Liver (tissue), 9 donors: ENCODE data around the gene DAPK3. TPM values are rescaled to one million over a fixed set of nuclear protein-coding genes. Genes with fewer than 3 reads are reported as not detected.
A peak's percentile ranks its signal among the peaks of the same experiment; 100 is the strongest.

Experiments used
- DNase-seq: peaks from one replicate; pipeline ENCODE4 v3.0.0-alpha.2; 2017; ENCODE audit warnings: low spot score
- H3K27ac ChIP-seq, 2 donors: one replicate each; pipeline ENCODE4 v1.7.0; 2013; ENCODE audit warnings: inconsistent platforms in 2 of 2, low read length in 2 of 2, control low read depth in 1 of 2, low read depth in 1 of 2, mild to moderate bottlenecking in 1 of 2
- H3K27me3 ChIP-seq, 4 donors: one replicate each; pipeline versions ENCODE4 v1.6.1 to v1.7.0; 2013; ENCODE audit warnings: low read length in 3 of 4, inconsistent platforms in 1 of 4, mild to moderate bottlenecking in 1 of 4, moderate library complexity in 1 of 4; ENCODE audit not compliant: control insufficient read depth in 4 of 4, insufficient read depth in 4 of 4
- H3K36me3 ChIP-seq, 4 donors: one replicate each; pipeline versions ENCODE4 v1.6.1 to v1.7.0; 2013; ENCODE audit warnings: low read length in 3 of 4, mild to moderate bottlenecking in 3 of 4, low read depth in 1 of 4, moderate library complexity in 1 of 4; ENCODE audit not compliant: control insufficient read depth in 4 of 4, insufficient read depth in 3 of 4
- H3K4me1 ChIP-seq, 4 donors: one replicate each; pipeline versions ENCODE4 v1.6.1 to v1.7.0; 2013; ENCODE audit warnings: low read length in 3 of 4, mild to moderate bottlenecking in 3 of 4, moderate library complexity in 1 of 4; ENCODE audit not compliant: control insufficient read depth in 4 of 4, insufficient read depth in 4 of 4
- H3K4me3 ChIP-seq, 3 donors: one replicate each; pipeline versions ENCODE4 v1.6.1 to v1.7.0; 2013; ENCODE audit warnings: low read length in 3 of 3, control low read depth in 1 of 3, low read depth in 1 of 3, mild to moderate bottlenecking in 1 of 3
- H3K9ac ChIP-seq, 2 donors: one replicate each; pipeline ENCODE4 v1.7.0; 2013; ENCODE audit warnings: low read length in 2 of 2, mild to moderate bottlenecking in 2 of 2, moderate library complexity in 2 of 2, control low read depth in 1 of 2, low read depth in 1 of 2
- H3K9me3 ChIP-seq, 4 donors: one replicate each; pipeline versions ENCODE4 v1.6.1 to v1.7.0; 2013; ENCODE audit warnings: low read length in 3 of 4; ENCODE audit not compliant: control insufficient read depth in 4 of 4
- ATF3 ChIP-seq: IDR thresholded peaks from 2 replicates; pipeline ENCODE4 v1.6.1; 2016; ENCODE audit warnings: antibody characterized with exemption
- EGR1 ChIP-seq, 2 donors: IDR thresholded peaks; 2 replicates each; pipeline ENCODE4 v1.6.1; 2016 to 2018; ENCODE audit warnings: antibody characterized with exemption in 2 of 2, low read depth in 2 of 2
- GABPA ChIP-seq, 2 donors: IDR thresholded peaks in 1 of 2; conservative IDR thresholded peaks in 1 of 2; 2 replicates each; pipeline ENCODE4 v1.6.1; 2016; ENCODE audit warnings: antibody characterized with exemption in 2 of 2, mild to moderate bottlenecking in 1 of 2, moderate library complexity in 1 of 2
- HNF4A ChIP-seq, 2 donors: conservative IDR thresholded peaks; 2 replicates each; pipeline ENCODE4 v1.6.1; 2016; ENCODE audit warnings: antibody characterized with exemption in 2 of 2, mild to moderate bottlenecking in 2 of 2
- HNF4G ChIP-seq: IDR thresholded peaks from 2 replicates; pipeline ENCODE4 v1.6.1; 2016; ENCODE audit warnings: antibody characterized with exemption
- JUND ChIP-seq, 2 donors: IDR thresholded peaks; 2 replicates each; pipeline ENCODE4 v1.6.1; 2016; ENCODE audit warnings: antibody characterized with exemption in 2 of 2
- MAX ChIP-seq: IDR thresholded peaks from 2 replicates; pipeline ENCODE4 v1.6.1; 2016; ENCODE audit warnings: antibody characterized with exemption
- RXRA ChIP-seq, 2 donors: IDR thresholded peaks; 2 replicates each; pipeline ENCODE4 v1.6.1; 2017 to 2018; ENCODE audit warnings: antibody characterized with exemption in 2 of 2, mild to moderate bottlenecking in 1 of 2
- SP1 ChIP-seq: IDR thresholded peaks from 2 replicates; pipeline ENCODE4 v1.6.1; 2018; ENCODE audit warnings: antibody characterized with exemption, mild to moderate bottlenecking
- TAF1 ChIP-seq: conservative IDR thresholded peaks from 2 replicates; pipeline ENCODE4 v1.6.1; 2016; ENCODE audit warnings: antibody characterized with exemption, mild to moderate bottlenecking
- ZBTB33 ChIP-seq: IDR thresholded peaks from 2 replicates; pipeline ENCODE4 v1.6.1; 2016; ENCODE audit warnings: antibody characterized with exemption
- WGBS: extraction: QIAGEN DNeasy Blood & Tissue Kit; methylation state at CpG from one replicate; pipeline ENCODE4 v1.1.7; 2013; 5-methylcytosine and 5-hydroxymethylcytosine counted together
- polyA plus RNA-seq, 2 donors: library from polyadenylated mRNA; stranded (reverse) in 1 of 2; unstranded in 1 of 2; fragments of 200-250 nt in 1 of 2; fragments of >200 nt in 1 of 2; fragmentation: Nextera tagmentation in 1 of 2; extraction: Ambion mirVana in 1 of 2; gene quantifications; one replicate each; pipeline versions ENCODE4 v1.2.1 to v1.2.3, GENCODE V29; 2013 to 2015
- total RNA-seq, 2 donors: library from RNA; depleted of rRNA; stranded (reverse); fragments of >200 nt; gene quantifications; one replicate each; pipeline ENCODE4 v1.2.3, GENCODE V29; 2014
- donor health status: healthy.
- donor health status: healthy.
- donor health status: healthy.
- donor health status: healthy.
- donor health status: healthy.

DAPK3 gene
- total and polyA plus RNA-seq, 4 donors, result 3.0 to 29.5 (median 23.8) TPM

- Histone ChIP-seq H3K27ac (no peak overlapping the region), H3K27me3 (no peaks in the 10 kb centered on the region)
- no peak for DNase-seq
These were observed 39.9 kb downstream of the DAPK3 start for GRCh38 chr19:3931041-3931440.

GRCh38 chr19:3923912-3924311 lies 47.0 kb downstream of the DAPK3 start:
- peaks cover 0 to 3% (median 0%) of the 10 kb centered on the region in 4 donors for H3K27me3 ChIP-seq
- TF ChIP-seq RXRA (IDR thresholded peaks at IDR 0.05) (no peak), GABPA (IDR thresholded peaks at IDR 0.05 in 1 of 2, conservative IDR thresholded peaks at IDR 0.05 in 1 of 2) (no peak), JUND (IDR thresholded peaks at IDR 0.05) (no peak), TAF1 (no peak), ATF3 (no peak), HNF4A (conservative IDR thresholded peaks at IDR 0.05) (no peak), HNF4G (no peak), EGR1 (IDR thresholded peaks at IDR 0.05; ENCODE audit: low read depth in 2 of 2) (no peak), ZBTB33 (no peak)
- H3K27ac ChIP-seq, result no peak overlapping the region
- WGBS, result 88% methylated on average over 1 of the region's 1 CpG
- peaks cover 6 to 15% (median 11%) of the 10 kb centered on the region in 4 donors for H3K9me3 ChIP-seq
- no peaks in the 10 kb centered on the region for H3K36me3 ChIP-seq
- no peak overlapping the region for H3K9ac ChIP-seq
- no peaks in the 10 kb centered on the region for H3K4me1 ChIP-seq
- H3K4me3 ChIP-seq, result no peak overlapping the region
- DNase-seq, result no peak

More at GRCh38 chr19:3931041-3931440, 39.9 kb downstream of the DAPK3 start:
- Histone ChIP-seq H3K4me3 (no peak overlapping the region), H3K9me3 (no peaks in the 10 kb centered on the region), H3K36me3 (no peaks in the 10 kb centered on the region), H3K4me1 (peaks cover 0 to 3% (median 0%) of the 10 kb centered on the region in 4 donors), H3K9ac (no peak overlapping the region)
- peak in 1 of 2 donors; percentile 35 for TF ChIP-seq RXRA (IDR thresholded peaks at IDR 0.05)
- no peak for TF ChIP-seq SP1
- no peak for TF ChIP-seq TAF1
- no peak for TF ChIP-seq HNF4A (conservative IDR thresholded peaks at IDR 0.05)
- no peak for TF ChIP-seq ATF3
- TF ChIP-seq EGR1 (IDR thresholded peaks at IDR 0.05; ENCODE audit: low read depth in 2 of 2), result no peak
- 50% methylated on average over 8 of the region's 8 CpGs for WGBS

- Histone ChIP-seq H3K4me1 (no peaks in the 10 kb centered on the region), H3K9me3 (peaks cover 6 to 15% (median 11%) of the 10 kb centered on the region in 4 donors), H3K9ac (no peak overlapping the region), H3K4me3 (no peak overlapping the region), H3K36me3 (no peaks in the 10 kb centered on the region), H3K27me3 (peaks cover 0 to 3% (median 0%) of the 10 kb centered on the region in 4 donors), H3K27ac (no peak overlapping the region)
- DNase-seq, result no peak
- TF ChIP-seq MAX (no peak), GABPA (IDR thresholded peaks at IDR 0.05 in 1 of 2, conservative IDR thresholded peaks at IDR 0.05 in 1 of 2) (no peak), ZBTB33 (no peak)
These were observed 47.7 kb downstream of the DAPK3 start for GRCh38 chr19:3923096-3923758.
